WTC11 (cell line): Measurements from ENCODE around the gene FKBP4.

Experiments used
- FOXJ3 ChIP-seq: sonication (generic); formaldehyde crosslinking; IDR thresholded peaks from 2 replicates; pipeline ENCODE4 v1.9.0; 2021; ENCODE audit warnings: missing genetic modification reagents, mild to moderate bottlenecking, borderline replicate concordance
- HMGA2 ChIP-seq: fragments of 250-450 bp; sonication (Bioruptor Pico); IDR thresholded peaks from 2 replicates; pipeline ENCODE4 v1.4.0; 2021; ENCODE audit warnings: mild to moderate bottlenecking, moderate library complexity
- SP1 ChIP-seq: sonication (generic); formaldehyde crosslinking; conservative IDR thresholded peaks from 2 replicates; pipeline ENCODE4 v1.8.1; 2022; ENCODE audit warnings: missing genetic modification reagents
- TF ChIP-seq, protein P1 (sequence below): fragments of 200-600 bp; IDR thresholded peaks from 2 replicates; pipeline ENCODE4 v1.8.0; 2022; ENCODE audit warnings: antibody characterized with exemption
- TF ChIP-seq, protein P2 (sequence below): sonication (generic); formaldehyde crosslinking; conservative IDR thresholded peaks from 2 replicates; pipeline ENCODE4 v1.8.1; 2023; ENCODE audit warnings: mild to moderate bottlenecking, low read depth, missing genetic modification reagents, moderate library complexity
- TF ChIP-seq, protein P3 (sequence below): sonication (generic); formaldehyde crosslinking; IDR thresholded peaks from 2 replicates; pipeline ENCODE4 v1.8.1; 2023; ENCODE audit warnings: mild to moderate bottlenecking, missing genetic modification reagents, moderate library complexity
- TF ChIP-seq, protein P4 (sequence below): sonication (generic); formaldehyde crosslinking; IDR thresholded peaks from 2 replicates; pipeline ENCODE4 v1.8.1; 2022; ENCODE audit warnings: low read depth, mild to moderate bottlenecking, moderate library complexity, missing genetic modification reagents, borderline replicate concordance

DNA sequence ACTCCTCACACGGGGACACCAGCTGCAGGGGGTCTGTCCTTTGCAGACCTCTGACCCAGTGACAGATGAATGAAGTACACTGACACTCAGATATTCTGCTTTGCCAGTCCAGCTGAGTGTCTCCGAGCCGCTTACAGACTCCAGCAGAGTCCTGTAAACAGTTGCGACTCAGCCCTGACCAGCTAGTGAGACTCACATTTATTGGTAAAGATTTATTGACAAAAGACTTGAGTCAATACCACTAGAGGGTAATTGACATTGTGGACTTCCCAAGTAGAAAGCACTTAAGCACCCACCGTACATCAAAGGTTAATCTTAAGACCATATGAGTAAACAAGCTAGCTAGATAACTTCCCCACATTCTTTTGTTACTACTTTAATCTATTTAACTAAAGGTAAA lies 9.8 kb upstream of the FKBP4 start:
- TF ChIP-seq HMGA2: no peak
- TF ChIP-seq, protein P1, sequence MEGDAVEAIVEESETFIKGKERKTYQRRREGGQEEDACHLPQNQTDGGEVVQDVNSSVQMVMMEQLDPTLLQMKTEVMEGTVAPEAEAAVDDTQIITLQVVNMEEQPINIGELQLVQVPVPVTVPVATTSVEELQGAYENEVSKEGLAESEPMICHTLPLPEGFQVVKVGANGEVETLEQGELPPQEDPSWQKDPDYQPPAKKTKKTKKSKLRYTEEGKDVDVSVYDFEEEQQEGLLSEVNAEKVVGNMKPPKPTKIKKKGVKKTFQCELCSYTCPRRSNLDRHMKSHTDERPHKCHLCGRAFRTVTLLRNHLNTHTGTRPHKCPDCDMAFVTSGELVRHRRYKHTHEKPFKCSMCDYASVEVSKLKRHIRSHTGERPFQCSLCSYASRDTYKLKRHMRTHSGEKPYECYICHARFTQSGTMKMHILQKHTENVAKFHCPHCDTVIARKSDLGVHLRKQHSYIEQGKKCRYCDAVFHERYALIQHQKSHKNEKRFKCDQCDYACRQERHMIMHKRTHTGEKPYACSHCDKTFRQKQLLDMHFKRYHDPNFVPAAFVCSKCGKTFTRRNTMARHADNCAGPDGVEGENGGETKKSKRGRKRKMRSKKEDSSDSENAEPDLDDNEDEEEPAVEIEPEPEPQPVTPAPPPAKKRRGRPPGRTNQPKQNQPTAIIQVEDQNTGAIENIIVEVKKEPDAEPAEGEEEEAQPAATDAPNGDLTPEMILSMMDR: no peak
- TF ChIP-seq FOXJ3 (CRISPR knock-in tag): no peak
- TF ChIP-seq, protein P2, sequence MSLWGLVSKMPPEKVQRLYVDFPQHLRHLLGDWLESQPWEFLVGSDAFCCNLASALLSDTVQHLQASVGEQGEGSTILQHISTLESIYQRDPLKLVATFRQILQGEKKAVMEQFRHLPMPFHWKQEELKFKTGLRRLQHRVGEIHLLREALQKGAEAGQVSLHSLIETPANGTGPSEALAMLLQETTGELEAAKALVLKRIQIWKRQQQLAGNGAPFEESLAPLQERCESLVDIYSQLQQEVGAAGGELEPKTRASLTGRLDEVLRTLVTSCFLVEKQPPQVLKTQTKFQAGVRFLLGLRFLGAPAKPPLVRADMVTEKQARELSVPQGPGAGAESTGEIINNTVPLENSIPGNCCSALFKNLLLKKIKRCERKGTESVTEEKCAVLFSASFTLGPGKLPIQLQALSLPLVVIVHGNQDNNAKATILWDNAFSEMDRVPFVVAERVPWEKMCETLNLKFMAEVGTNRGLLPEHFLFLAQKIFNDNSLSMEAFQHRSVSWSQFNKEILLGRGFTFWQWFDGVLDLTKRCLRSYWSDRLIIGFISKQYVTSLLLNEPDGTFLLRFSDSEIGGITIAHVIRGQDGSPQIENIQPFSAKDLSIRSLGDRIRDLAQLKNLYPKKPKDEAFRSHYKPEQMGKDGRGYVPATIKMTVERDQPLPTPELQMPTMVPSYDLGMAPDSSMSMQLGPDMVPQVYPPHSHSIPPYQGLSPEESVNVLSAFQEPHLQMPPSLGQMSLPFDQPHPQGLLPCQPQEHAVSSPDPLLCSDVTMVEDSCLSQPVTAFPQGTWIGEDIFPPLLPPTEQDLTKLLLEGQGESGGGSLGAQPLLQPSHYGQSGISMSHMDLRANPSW (CRISPR knock-in tag): no peak
- TF ChIP-seq, protein P3, sequence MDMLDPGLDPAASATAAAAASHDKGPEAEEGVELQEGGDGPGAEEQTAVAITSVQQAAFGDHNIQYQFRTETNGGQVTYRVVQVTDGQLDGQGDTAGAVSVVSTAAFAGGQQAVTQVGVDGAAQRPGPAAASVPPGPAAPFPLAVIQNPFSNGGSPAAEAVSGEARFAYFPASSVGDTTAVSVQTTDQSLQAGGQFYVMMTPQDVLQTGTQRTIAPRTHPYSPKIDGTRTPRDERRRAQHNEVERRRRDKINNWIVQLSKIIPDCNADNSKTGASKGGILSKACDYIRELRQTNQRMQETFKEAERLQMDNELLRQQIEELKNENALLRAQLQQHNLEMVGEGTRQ (CRISPR knock-in tag): no peak
- TF ChIP-seq, protein P4, sequence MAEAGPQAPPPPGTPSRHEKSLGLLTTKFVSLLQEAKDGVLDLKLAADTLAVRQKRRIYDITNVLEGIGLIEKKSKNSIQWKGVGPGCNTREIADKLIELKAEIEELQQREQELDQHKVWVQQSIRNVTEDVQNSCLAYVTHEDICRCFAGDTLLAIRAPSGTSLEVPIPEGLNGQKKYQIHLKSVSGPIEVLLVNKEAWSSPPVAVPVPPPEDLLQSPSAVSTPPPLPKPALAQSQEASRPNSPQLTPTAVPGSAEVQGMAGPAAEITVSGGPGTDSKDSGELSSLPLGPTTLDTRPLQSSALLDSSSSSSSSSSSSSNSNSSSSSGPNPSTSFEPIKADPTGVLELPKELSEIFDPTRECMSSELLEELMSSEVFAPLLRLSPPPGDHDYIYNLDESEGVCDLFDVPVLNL (CRISPR knock-in tag): no peak
- TF ChIP-seq SP1 (CRISPR knock-in tag): no peak
